Measurements from ENCODE around the gene SFT2D1. TPM values are rescaled to one million over a fixed set of nuclear protein-coding genes. Genes with fewer than 3 reads are reported as not detected.
A peak's percentile ranks its signal among the peaks of the same experiment; 100 is the strongest.

SFT2D1 gene
- total RNA-seq, 6 experiments from 2014 or later, result 44.8 to 56.5 (median 47.3) TPM

- no peak for TF ChIP-seq CTCF (IDR thresholded peaks at IDR 0.05)
- Mint-ChIP-seq H3K36me3 (ENCODE audit: low read depth) (no peaks in the 10 kb centered on the region), H3K27me3 (ENCODE audit: insufficient read depth) (no peaks in the 10 kb centered on the region; the same call in 1 of the 2 replicates), H3K4me1 (ENCODE audit: low read depth) (peaks cover 9% of the 10 kb centered on the region), H3K4me3 (peak overlapping the region; percentile 93), H3K27ac (peak overlapping the region; percentile 43), H3K9me3 (no peaks in the 10 kb centered on the region)
- no peak for DNase-seq
These were observed 39.0 kb upstream of the SFT2D1 start for GRCh38 chr6:166381381-166381732.

GRCh38 chr6:166379800-166380199 is 37.5 kb upstream of the SFT2D1 start:
- no peak overlapping the region for H3K4me3 Mint-ChIP-seq
- no peak for DNase-seq
- H3K9me3 Mint-ChIP-seq, result no peaks in the 10 kb centered on the region
- peaks cover 9% of the 10 kb centered on the region for H3K4me1 Mint-ChIP-seq (ENCODE audit: low read depth)
- no peak for TF ChIP-seq CTCF (IDR thresholded peaks at IDR 0.05)
- H3K36me3 Mint-ChIP-seq (ENCODE audit: low read depth), result no peaks in the 10 kb centered on the region
- no peak overlapping the region for H3K27ac Mint-ChIP-seq
- no peaks in the 10 kb centered on the region; the same call in 1 of the 2 replicates for H3K27me3 Mint-ChIP-seq (ENCODE audit: insufficient read depth)

- Mint-ChIP-seq H3K27me3 (ENCODE audit: insufficient read depth) (no peaks in the 10 kb centered on the region; the same call in 1 of the 2 replicates), H3K27ac (no peak overlapping the region), H3K4me3 (no peak overlapping the region), H3K4me1 (ENCODE audit: low read depth) (peaks cover 9% of the 10 kb centered on the region), H3K9me3 (no peaks in the 10 kb centered on the region), H3K36me3 (ENCODE audit: low read depth) (no peaks in the 10 kb centered on the region)
- TF ChIP-seq CTCF (IDR thresholded peaks at IDR 0.05), result no peak
- no peak for DNase-seq
These were observed 36.8 kb upstream of the SFT2D1 start for GRCh38 chr6:166379103-166379586.

GRCh38 chr6:166377721-166378120 is 35.4 kb upstream of the SFT2D1 start:
- Mint-ChIP-seq H3K9me3 (no peaks in the 10 kb centered on the region), H3K27ac (no peak overlapping the region), H3K4me3 (no peak overlapping the region), H3K4me1 (ENCODE audit: low read depth) (peaks cover 9% of the 10 kb centered on the region), H3K36me3 (ENCODE audit: low read depth) (no peaks in the 10 kb centered on the region), H3K27me3 (ENCODE audit: insufficient read depth) (no peaks in the 10 kb centered on the region; the same call in 1 of the 2 replicates)
- TF ChIP-seq CTCF (IDR thresholded peaks at IDR 0.05), result no peak
- DNase-seq, result no peak

- H3K9me3 Mint-ChIP-seq, result no peaks in the 10 kb centered on the region
- TF ChIP-seq CTCF (IDR thresholded peaks at IDR 0.05), result no peak
- H3K27me3 Mint-ChIP-seq (ENCODE audit: insufficient read depth), result no peaks in the 10 kb centered on the region
- no peaks in the 10 kb centered on the region for H3K4me1 Mint-ChIP-seq (ENCODE audit: low read depth)
- no peaks in the 10 kb centered on the region for H3K36me3 Mint-ChIP-seq (ENCODE audit: low read depth)
- DNase-seq, result no peak
- H3K27ac Mint-ChIP-seq, result no peak overlapping the region
- H3K4me3 Mint-ChIP-seq, result no peak overlapping the region
These were observed 32.7 kb upstream of the SFT2D1 start for GRCh38 chr6:166375013-166375412.

- no peak for TF ChIP-seq CTCF (IDR thresholded peaks at IDR 0.05)
- peaks cover 9% of the 10 kb centered on the region for H3K4me1 Mint-ChIP-seq (ENCODE audit: low read depth)
- no peaks in the 10 kb centered on the region; the same call in 1 of the 2 replicates for H3K27me3 Mint-ChIP-seq (ENCODE audit: insufficient read depth)
- no peak overlapping the region for H3K27ac Mint-ChIP-seq
- no peaks in the 10 kb centered on the region for H3K36me3 Mint-ChIP-seq (ENCODE audit: low read depth)
- H3K4me3 Mint-ChIP-seq, result no peak overlapping the region
- DNase-seq, result no peak
- H3K9me3 Mint-ChIP-seq, result no peaks in the 10 kb centered on the region
These were observed 28.1 kb upstream of the SFT2D1 start for GRCh38 chr6:166370489-166370888.
